ENCODE results near the gene USHBP1.

USHBP1 gene

GRCh38 chr19:17242431-17243208 is 21.9 kb downstream of the USHBP1 start:
- Histone ChIP-seq H3K9ac (ENCODE audit: low read depth, low read length) (peak overlapping the region; percentile 47), H3K4me1 (ENCODE audit: control insufficient read depth, insufficient read depth, low read length) (peaks cover 8% of the 10 kb centered on the region), H3K36me3 (ENCODE audit: control insufficient read depth, insufficient read depth, low read length) (peaks cover 8% of the 10 kb centered on the region), H3K9me3 (ENCODE audit: control insufficient read depth, insufficient read depth, low read length) (no peaks in the 10 kb centered on the region), H3K27me3 (ENCODE audit: control insufficient read depth, insufficient read depth, low read length) (no peaks in the 10 kb centered on the region), H3K4me3 (ENCODE audit: low read depth, low read length) (peak overlapping the region; percentile 84)

DNA sequence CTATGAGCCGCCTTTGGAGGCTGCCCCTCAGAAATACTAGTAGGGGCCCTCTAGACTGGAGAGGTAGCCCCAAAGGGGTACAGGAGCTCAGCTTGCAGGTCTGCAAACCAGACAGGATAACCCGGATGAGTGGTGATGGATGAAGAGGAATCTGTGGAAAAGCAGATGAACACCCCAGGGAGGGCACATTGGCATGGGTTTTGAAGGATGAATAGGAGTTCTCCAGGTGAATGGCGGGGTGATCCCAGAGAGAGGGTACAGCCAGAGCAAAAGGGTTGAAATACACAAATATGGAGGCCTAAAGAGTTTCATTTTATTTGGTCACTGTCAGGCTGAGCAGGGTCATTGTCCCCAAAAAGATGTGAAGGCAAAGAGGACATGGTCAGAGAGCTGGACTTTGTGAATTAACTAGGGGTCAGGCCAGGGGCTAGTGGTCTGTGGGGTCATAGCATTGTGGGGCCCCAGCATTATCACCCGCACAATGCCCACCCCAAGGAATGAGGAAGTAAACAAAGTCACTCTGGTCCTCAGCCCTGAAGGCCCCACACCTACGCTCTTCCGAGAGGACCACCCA is 23.6 kb downstream of the USHBP1 start:
- Histone ChIP-seq H3K27me3 (ENCODE audit: control insufficient read depth, insufficient read depth, low read length) (no peaks in the 10 kb centered on the region), H3K36me3 (ENCODE audit: control insufficient read depth, insufficient read depth, low read length) (peaks cover 8% of the 10 kb centered on the region), H3K4me1 (ENCODE audit: control insufficient read depth, insufficient read depth, low read length) (peaks cover 5% of the 10 kb centered on the region), H3K9me3 (ENCODE audit: control insufficient read depth, insufficient read depth, low read length) (no peaks in the 10 kb centered on the region), H3K9ac (ENCODE audit: low read depth, low read length) (no peak overlapping the region), H3K4me3 (ENCODE audit: low read depth, low read length) (no peak overlapping the region)

GRCh38 chr19:17240062-17240752 is 24.3 kb downstream of the USHBP1 start:
- H3K36me3 ChIP-seq (ENCODE audit: control insufficient read depth, insufficient read depth, low read length), result peaks cover 8% of the 10 kb centered on the region
- H3K9me3 ChIP-seq (ENCODE audit: control insufficient read depth, insufficient read depth, low read length), result no peaks in the 10 kb centered on the region
- no peak overlapping the region for H3K4me3 ChIP-seq (ENCODE audit: low read depth, low read length)
- peaks cover 5% of the 10 kb centered on the region for H3K4me1 ChIP-seq (ENCODE audit: control insufficient read depth, insufficient read depth, low read length)
- no peaks in the 10 kb centered on the region for H3K27me3 ChIP-seq (ENCODE audit: control insufficient read depth, insufficient read depth, low read length)
- H3K9ac ChIP-seq (ENCODE audit: low read depth, low read length), result no peak overlapping the region

DNA sequence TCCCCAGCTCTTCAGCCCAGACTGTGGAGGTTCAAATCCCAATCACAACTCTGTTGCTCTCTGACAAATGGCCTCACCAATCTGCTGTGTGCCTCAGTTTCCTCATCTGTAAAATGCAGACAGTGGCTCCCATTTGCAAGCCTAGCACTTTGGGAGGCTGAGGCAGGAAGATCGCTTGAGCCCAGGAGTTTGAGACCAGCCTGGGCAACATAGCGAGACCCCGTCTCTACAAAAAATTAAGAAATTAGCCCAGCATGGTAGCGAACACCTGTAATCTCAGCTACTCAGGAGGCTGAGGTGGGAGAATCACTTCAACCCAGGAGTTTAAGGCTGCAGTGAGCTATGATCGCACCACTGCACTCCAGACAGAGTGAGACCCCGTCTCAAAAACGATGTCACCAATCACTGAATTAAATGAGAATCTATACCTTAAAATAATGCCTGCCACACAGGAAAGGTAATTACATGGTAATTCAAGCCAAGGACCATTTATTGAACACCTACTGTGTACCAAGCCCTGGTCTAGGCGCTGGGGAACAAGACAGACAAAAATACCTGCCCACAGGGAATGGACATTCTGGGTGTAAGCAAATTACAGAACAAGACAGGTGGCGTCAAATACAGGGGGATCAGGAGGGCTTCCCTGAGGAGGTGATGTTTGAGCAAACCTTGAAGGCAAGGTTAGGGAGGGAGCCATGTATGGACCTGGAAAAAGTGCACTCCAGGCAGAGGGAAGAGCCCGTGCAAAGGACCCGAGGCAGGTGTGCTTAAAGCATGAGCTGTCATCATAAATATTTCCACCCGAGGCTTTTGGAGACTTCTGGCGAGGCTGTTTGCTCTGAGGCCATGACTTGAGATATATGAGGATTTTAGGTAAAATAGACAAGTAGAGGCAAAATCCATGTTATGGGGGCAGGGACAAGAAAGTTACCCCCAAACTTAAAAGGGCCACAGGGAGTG is 26.5 kb downstream of the USHBP1 start:
- peaks cover 8% of the 10 kb centered on the region for H3K4me1 ChIP-seq (ENCODE audit: control insufficient read depth, insufficient read depth, low read length)
- no peak overlapping the region for H3K9ac ChIP-seq (ENCODE audit: low read depth, low read length)
- no peaks in the 10 kb centered on the region for H3K9me3 ChIP-seq (ENCODE audit: control insufficient read depth, insufficient read depth, low read length)
- no peaks in the 10 kb centered on the region for H3K27me3 ChIP-seq (ENCODE audit: control insufficient read depth, insufficient read depth, low read length)
- H3K36me3 ChIP-seq (ENCODE audit: control insufficient read depth, insufficient read depth, low read length), result peaks cover 8% of the 10 kb centered on the region
- no peak overlapping the region for H3K4me3 ChIP-seq (ENCODE audit: low read depth, low read length)

DNA sequence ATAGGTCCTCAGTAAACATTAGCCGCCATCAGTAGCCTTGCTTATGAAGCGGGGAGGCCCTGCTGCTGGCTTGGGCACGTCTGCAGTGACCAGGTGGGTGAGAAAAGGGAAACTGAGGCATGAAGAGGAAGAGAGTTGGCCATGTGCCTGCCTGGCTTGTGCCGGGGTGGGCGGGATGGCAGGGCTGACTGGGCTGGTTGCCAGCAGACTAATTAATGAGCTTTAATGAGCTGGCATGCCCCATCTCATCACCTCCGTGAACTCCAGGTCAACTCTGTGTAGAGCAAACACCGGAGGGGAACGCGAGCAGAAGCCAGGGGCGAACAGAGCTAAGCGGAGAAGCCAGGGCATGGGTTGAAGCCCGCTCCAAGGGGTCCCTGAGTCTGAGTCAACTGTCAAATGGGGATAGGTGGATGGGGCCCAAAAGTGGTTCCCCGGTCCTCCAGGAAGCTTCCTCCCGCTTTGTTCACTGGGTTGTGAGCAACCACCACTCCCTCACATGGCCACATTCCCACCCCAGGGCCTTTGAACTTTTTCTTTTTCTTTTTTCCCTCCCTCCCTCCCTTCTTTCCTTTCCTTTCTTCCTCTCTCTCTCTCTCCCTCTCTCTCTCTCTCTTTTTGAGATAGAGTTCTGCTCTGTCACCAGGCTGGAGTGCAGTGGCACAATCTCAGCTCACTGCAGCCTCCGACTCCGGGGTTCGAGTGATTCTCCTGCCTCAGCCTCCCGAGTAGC is 27.6 kb downstream of the USHBP1 start:
- Histone ChIP-seq H3K36me3 (ENCODE audit: control insufficient read depth, insufficient read depth, low read length) (peaks cover 18% of the 10 kb centered on the region), H3K4me3 (ENCODE audit: low read depth, low read length) (no peak overlapping the region), H3K9me3 (ENCODE audit: control insufficient read depth, insufficient read depth, low read length) (no peaks in the 10 kb centered on the region), H3K27me3 (ENCODE audit: control insufficient read depth, insufficient read depth, low read length) (no peaks in the 10 kb centered on the region), H3K9ac (ENCODE audit: low read depth, low read length) (no peak overlapping the region), H3K4me1 (ENCODE audit: control insufficient read depth, insufficient read depth, low read length) (peaks cover 8% of the 10 kb centered on the region)

DNA sequence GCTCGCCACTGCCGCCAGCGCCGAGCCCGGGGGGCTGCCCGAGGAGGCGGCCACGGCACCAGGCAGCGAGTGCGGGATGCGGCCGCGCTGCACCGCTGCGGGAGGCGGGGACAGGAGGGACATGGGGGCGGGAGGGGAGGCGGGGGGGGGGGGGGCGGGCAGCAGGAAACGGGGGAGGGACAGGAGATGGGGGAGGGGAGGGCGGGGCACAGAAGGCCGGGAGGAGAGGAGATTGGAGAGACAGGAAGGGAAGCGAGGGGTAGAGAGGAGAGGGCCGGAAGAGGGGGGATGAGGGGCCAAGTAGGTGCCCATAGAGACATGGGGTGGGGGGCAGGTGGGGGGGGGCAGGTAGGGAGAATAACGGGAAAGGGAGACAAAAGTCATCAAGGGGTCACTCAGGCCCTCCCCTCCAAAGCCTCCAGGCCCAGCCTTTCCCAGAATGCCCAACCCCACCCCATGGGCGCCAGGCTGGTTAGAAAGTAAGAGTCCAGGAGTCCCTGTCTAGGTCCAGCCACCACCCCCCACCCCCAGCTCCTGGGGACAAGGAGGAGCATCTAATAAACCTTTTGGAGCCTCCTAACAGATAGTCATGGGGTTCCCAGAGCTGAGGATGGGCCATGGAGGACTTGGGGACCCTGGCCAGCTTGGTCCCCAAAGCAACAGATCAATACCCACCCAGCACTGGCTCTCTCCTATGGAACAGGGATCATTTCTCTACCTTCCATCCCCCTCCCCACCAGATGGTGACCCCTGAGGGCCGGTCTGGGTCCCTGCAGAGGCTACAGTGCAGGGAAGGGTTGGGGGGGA is 28.4 kb downstream of the USHBP1 start:
- no peaks in the 10 kb centered on the region for H3K9me3 ChIP-seq (ENCODE audit: control insufficient read depth, insufficient read depth, low read length)
- peaks cover 20% of the 10 kb centered on the region for H3K36me3 ChIP-seq (ENCODE audit: control insufficient read depth, insufficient read depth, low read length)
- H3K4me1 ChIP-seq (ENCODE audit: control insufficient read depth, insufficient read depth, low read length), result peaks cover 8% of the 10 kb centered on the region
- H3K4me3 ChIP-seq (ENCODE audit: low read depth, low read length), result peak overlapping the region; percentile 77
- no peaks in the 10 kb centered on the region for H3K27me3 ChIP-seq (ENCODE audit: control insufficient read depth, insufficient read depth, low read length)
- peak overlapping the region; percentile 79 for H3K9ac ChIP-seq (ENCODE audit: low read depth, low read length)

- Histone ChIP-seq H3K9me3 (ENCODE audit: control insufficient read depth, insufficient read depth, low read length) (no peaks in the 10 kb centered on the region), H3K4me3 (ENCODE audit: low read depth, low read length) (peak overlapping the region; percentile 77), H3K4me1 (ENCODE audit: control insufficient read depth, insufficient read depth, low read length) (peaks cover 8% of the 10 kb centered on the region), H3K9ac (ENCODE audit: low read depth, low read length) (peak overlapping the region; percentile 79), H3K27me3 (ENCODE audit: control insufficient read depth, insufficient read depth, low read length) (no peaks in the 10 kb centered on the region), H3K36me3 (ENCODE audit: control insufficient read depth, insufficient read depth, low read length) (peaks cover 15% of the 10 kb centered on the region)
These were observed 29.1 kb downstream of the USHBP1 start for GRCh38 chr19:17235300-17235970.

DNA sequence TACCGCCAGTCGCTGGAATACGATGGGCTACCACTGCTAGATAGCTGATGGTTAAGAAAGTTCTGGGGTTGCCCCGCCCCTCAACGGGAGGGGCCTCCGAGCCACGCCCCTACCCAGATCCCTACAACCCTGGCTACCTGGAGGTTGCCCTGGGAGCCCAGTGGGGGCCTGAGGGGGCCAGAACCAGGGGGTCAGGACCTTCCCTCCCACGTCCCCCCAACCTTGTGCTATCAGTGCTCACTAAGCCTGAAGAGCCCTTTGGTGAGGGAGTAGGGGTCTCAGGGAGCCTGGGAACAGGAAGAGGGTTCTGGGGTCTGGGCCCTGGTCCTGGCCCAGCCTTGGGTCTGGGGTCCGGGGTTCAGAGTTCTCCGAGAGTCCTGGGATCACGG is 29.6 kb downstream of the USHBP1 start:
- H3K4me1 ChIP-seq (ENCODE audit: control insufficient read depth, insufficient read depth, low read length), result peaks cover 8% of the 10 kb centered on the region
- peak overlapping the region; percentile 79 for H3K9ac ChIP-seq (ENCODE audit: low read depth, low read length)
- H3K27me3 ChIP-seq (ENCODE audit: control insufficient read depth, insufficient read depth, low read length), result no peaks in the 10 kb centered on the region
- peak overlapping the region; percentile 77 for H3K4me3 ChIP-seq (ENCODE audit: low read depth, low read length)
- no peaks in the 10 kb centered on the region for H3K9me3 ChIP-seq (ENCODE audit: control insufficient read depth, insufficient read depth, low read length)
- peaks cover 13% of the 10 kb centered on the region for H3K36me3 ChIP-seq (ENCODE audit: control insufficient read depth, insufficient read depth, low read length)

DNA sequence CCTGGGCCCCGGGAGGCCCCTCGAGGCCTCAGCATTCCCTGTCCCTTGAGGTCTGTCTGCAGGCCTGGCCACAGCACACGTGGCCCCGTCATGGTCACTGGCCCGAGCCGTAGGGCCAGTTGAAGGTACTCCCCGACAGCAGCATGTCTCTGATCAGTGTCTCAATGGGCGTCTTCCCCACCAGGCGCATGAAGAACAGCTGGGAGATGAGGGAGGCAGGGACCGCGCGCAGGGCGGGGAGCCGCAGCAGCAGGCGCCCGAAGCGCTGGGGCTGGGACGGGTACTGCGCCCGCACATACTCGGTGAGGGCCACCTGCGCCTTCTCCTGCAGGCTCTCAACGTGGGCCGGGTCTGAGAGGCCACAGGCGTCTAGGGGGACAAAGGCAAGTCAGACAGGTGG is 32.3 kb downstream of the USHBP1 start:
- Histone ChIP-seq H3K36me3 (ENCODE audit: control insufficient read depth, insufficient read depth, low read length) (peaks cover 13% of the 10 kb centered on the region), H3K27me3 (ENCODE audit: control insufficient read depth, insufficient read depth, low read length) (no peaks in the 10 kb centered on the region), H3K4me1 (ENCODE audit: control insufficient read depth, insufficient read depth, low read length) (peaks cover 14% of the 10 kb centered on the region), H3K4me3 (ENCODE audit: low read depth, low read length) (no peak overlapping the region), H3K9me3 (ENCODE audit: control insufficient read depth, insufficient read depth, low read length) (no peaks in the 10 kb centered on the region), H3K9ac (ENCODE audit: low read depth, low read length) (no peak overlapping the region)

- Histone ChIP-seq H3K9me3 (ENCODE audit: control insufficient read depth, insufficient read depth, low read length) (no peaks in the 10 kb centered on the region), H3K27me3 (ENCODE audit: control insufficient read depth, insufficient read depth, low read length) (no peaks in the 10 kb centered on the region), H3K4me1 (ENCODE audit: control insufficient read depth, insufficient read depth, low read length) (peaks cover 9% of the 10 kb centered on the region), H3K9ac (ENCODE audit: low read depth, low read length) (no peak overlapping the region), H3K36me3 (ENCODE audit: control insufficient read depth, insufficient read depth, low read length) (peaks cover 13% of the 10 kb centered on the region), H3K4me3 (ENCODE audit: low read depth, low read length) (no peak overlapping the region)
These were observed 34.7 kb downstream of the USHBP1 start for GRCh38 chr19:17229890-17230289.
